ENCODE results near the gene OSBPL5.

The OSBPL5 gene

DNA sequence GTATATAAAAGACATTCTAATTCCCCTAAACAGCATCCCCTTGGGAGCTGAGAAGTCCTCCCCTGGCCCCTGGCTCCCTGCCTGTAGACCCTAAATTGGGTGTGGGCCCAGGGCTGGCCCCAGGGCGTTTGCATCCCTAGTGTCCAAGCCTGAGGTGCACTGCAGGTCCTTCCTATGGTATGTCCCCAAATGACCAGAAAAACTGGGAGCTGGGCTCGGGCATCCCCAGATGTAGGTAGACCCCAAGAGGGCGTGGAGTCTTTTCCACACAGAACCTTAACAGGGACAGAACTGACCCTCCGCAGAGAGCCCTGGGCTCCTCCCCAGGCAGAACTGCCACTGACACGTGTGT lies 782 bp upstream of the OSBPL5 start:
- Histone ChIP-seq H3K14ac (ENCODE audit: low read length) (no peak overlapping the region), H3K9me3 (ENCODE audit: insufficient read depth, low read depth, low read length) (no peaks in the 10 kb centered on the region), H2AFZ (ENCODE audit: insufficient read depth, low read length, poor library complexity) (no peak overlapping the region), H3K36me3 (ENCODE audit: control insufficient read depth in 1 of 2, insufficient read depth in 2 of 2, low read length in 2 of 2) (no peaks in the 10 kb centered on the region), H4K8ac (ENCODE audit: low read depth, low read length) (no peak overlapping the region), H2BK12ac (ENCODE audit: low read length) (no peak overlapping the region), H3K23ac (ENCODE audit: low read length) (no peak overlapping the region), H2BK120ac (ENCODE audit: insufficient read depth, low read length, poor library complexity) (no peak overlapping the region), H3K79me2 (ENCODE audit: control insufficient read depth, insufficient read depth, low read length, poor library complexity) (peaks cover 19% of the 10 kb centered on the region), H3K4me1 (ENCODE audit: control insufficient read depth in 1 of 2, insufficient read depth in 2 of 2, low read length in 2 of 2) (peaks cover 36 to 37% of the 10 kb centered on the region in 2 experiments), H3K27ac (ENCODE audit: low read depth, low read length) (no peak overlapping the region), H3K9ac (ENCODE audit: low read length) (no peak overlapping the region), H4K12ac (ENCODE audit: low read depth, low read length) (no peak overlapping the region), H4K91ac (ENCODE audit: low read depth, low read length) (no peak overlapping the region), H3K79me1 (ENCODE audit: low read length) (peaks cover 15% of the 10 kb centered on the region), H2AK5ac (ENCODE audit: low read length) (no peak overlapping the region), H3K4ac (ENCODE audit: low read depth, low read length) (no peak overlapping the region), H3K27me3 (ENCODE audit: insufficient read depth, low read length) (no peaks in the 10 kb centered on the region), H3K4me3 (ENCODE audit: low read depth, low read length) (no peak overlapping the region), H3K18ac (ENCODE audit: low read length) (no peak overlapping the region), H3K4me2 (ENCODE audit: low read length) (no peak overlapping the region), H2BK5ac (ENCODE audit: low read depth, low read length, poor library complexity) (no peak overlapping the region)
- no CpG with 5 or more reads among the region's 5 CpGs for WGBS (ENCODE audit: extremely low coverage, insufficient coverage, insufficient read length)
- DNase-seq, result no peak

DNA sequence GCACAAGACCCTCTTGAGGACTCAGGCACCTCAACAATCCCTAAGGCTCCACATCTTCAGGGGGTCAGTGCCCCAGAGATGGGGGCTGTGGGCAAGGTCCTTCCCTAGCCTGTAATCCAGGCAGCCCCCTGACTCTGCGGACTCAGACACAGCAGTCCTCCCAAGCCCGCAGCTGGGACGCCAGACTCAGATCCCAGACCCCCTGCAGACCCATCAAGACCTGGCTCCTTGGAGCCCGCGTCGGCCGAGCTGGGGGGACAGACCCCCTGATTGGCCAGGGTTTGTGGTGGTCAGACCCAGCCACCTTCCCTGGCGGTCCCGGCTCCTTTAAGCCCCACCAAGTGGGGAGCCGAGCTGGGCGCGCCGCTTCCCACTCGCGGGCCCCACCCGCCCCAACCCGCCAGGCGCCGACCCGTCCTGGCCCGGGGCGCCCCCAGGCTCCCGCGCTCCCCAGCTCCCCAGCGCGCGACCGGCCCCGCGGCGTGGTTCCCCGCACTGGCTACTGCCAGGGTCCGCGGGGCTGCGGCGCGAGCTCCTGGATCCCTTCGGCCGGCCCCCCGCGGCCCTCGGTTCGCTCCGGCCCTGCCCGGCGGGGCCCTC lies 458 bp downstream of the OSBPL5 start:
- Histone ChIP-seq H3K27ac (ENCODE audit: low read depth, low read length) (peak overlapping the region; percentile 9), H4K91ac (ENCODE audit: low read depth, low read length) (peak overlapping the region; percentile 74)
- no CpG with 5 or more reads among the region's 46 CpGs for WGBS (ENCODE audit: extremely low coverage, insufficient coverage, insufficient read length)

DNA sequence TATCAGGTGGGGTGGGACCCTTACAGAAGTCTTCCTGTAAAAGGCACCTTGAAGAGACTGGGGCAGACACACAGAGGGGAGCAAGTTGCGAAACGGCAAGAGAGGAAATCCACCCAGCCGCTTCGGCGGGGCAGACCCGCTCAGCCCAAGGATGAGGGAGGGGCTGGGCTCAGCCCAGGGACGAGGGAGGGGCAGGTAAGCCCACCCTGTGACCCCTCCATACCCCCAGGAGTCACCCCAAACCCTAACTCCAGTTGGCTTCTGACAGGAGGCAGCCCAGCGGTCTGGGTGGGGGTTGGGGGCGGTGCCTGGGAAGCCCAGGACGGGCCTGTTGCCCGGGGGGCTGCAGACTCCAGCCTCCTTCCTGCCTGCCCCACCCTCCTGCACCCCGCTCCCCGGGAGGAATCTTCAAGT lies 965 bp downstream of the OSBPL5 start:
- no CpG with 5 or more reads among the region's 13 CpGs for WGBS (ENCODE audit: extremely low coverage, insufficient coverage, insufficient read length)
- no peaks in the 10 kb centered on the region for H3K27me3 ChIP-seq (ENCODE audit: insufficient read depth, low read length)
- H3K18ac ChIP-seq (ENCODE audit: low read length), result peak overlapping the region; percentile 66
- H3K27ac ChIP-seq (ENCODE audit: low read depth, low read length), result peak overlapping the region; percentile 1
- no peak for DNase-seq
- H3K4ac ChIP-seq (ENCODE audit: low read depth, low read length), result peak overlapping the region; percentile 50
- peak overlapping the region; percentile 64 for H2BK5ac ChIP-seq (ENCODE audit: low read depth, low read length, poor library complexity)
- H2AFZ ChIP-seq (ENCODE audit: insufficient read depth, low read length, poor library complexity), result no peak overlapping the region
- H3K9ac ChIP-seq (ENCODE audit: low read length), result peak overlapping the region; percentile 53
- peak overlapping the region; percentile 16 for H4K8ac ChIP-seq (ENCODE audit: low read depth, low read length)
- H3K23ac ChIP-seq (ENCODE audit: low read length), result no peak overlapping the region
- peak overlapping the region; percentile 74 for H4K91ac ChIP-seq (ENCODE audit: low read depth, low read length)
- H3K4me1 ChIP-seq (ENCODE audit: control insufficient read depth in 1 of 2, insufficient read depth in 2 of 2, low read length in 2 of 2), result peaks cover 34 to 41% of the 10 kb centered on the region in 2 experiments
- H2BK120ac ChIP-seq (ENCODE audit: insufficient read depth, low read length, poor library complexity), result peak overlapping the region; percentile 29
- no peak overlapping the region for H4K12ac ChIP-seq (ENCODE audit: low read depth, low read length)
- peak overlapping the region; percentile 70 for H3K4me2 ChIP-seq (ENCODE audit: low read length)
- peaks cover 20% of the 10 kb centered on the region for H3K79me2 ChIP-seq (ENCODE audit: control insufficient read depth, insufficient read depth, low read length, poor library complexity)
- peak overlapping the region; percentile 39 for H2BK12ac ChIP-seq (ENCODE audit: low read length)
- H3K36me3 ChIP-seq (ENCODE audit: control insufficient read depth in 1 of 2, insufficient read depth in 2 of 2, low read length in 2 of 2), result peaks cover 0 to 3% of the 10 kb centered on the region in 2 experiments
- no peaks in the 10 kb centered on the region for H3K9me3 ChIP-seq (ENCODE audit: insufficient read depth, low read depth, low read length)
- H3K4me3 ChIP-seq (ENCODE audit: low read depth, low read length), result peak overlapping the region; percentile 77
- no peak overlapping the region for H2AK5ac ChIP-seq (ENCODE audit: low read length)
- H3K14ac ChIP-seq (ENCODE audit: low read length), result peak overlapping the region; percentile 62
- peaks cover 13% of the 10 kb centered on the region for H3K79me1 ChIP-seq (ENCODE audit: low read length)

More for the DNA sequence above, 458 bp downstream of the OSBPL5 start:
- peak overlapping the region; percentile 62 for H3K14ac ChIP-seq (ENCODE audit: low read length)
- peak overlapping the region; percentile 50 for H3K4ac ChIP-seq (ENCODE audit: low read depth, low read length)
- H3K36me3 ChIP-seq (ENCODE audit: control insufficient read depth in 1 of 2, insufficient read depth in 2 of 2, low read length in 2 of 2), result peaks cover 0 to 2% of the 10 kb centered on the region in 2 experiments
- H2BK120ac ChIP-seq (ENCODE audit: insufficient read depth, low read length, poor library complexity), result peak overlapping the region; percentile 29
- H3K4me1 ChIP-seq (ENCODE audit: control insufficient read depth in 1 of 2, insufficient read depth in 2 of 2, low read length in 2 of 2), result peaks cover 39 to 45% of the 10 kb centered on the region in 2 experiments
- H3K9ac ChIP-seq (ENCODE audit: low read length), result peak overlapping the region; percentile 53
- H2AK5ac ChIP-seq (ENCODE audit: low read length), result peak overlapping the region; percentile 22
- H2AFZ ChIP-seq (ENCODE audit: insufficient read depth, low read length, poor library complexity), result peak overlapping the region; percentile 14
- peak overlapping the region; percentile 66 for H3K18ac ChIP-seq (ENCODE audit: low read length)
- no peak overlapping the region for H3K23ac ChIP-seq (ENCODE audit: low read length)
- H3K4me2 ChIP-seq (ENCODE audit: low read length), result peak overlapping the region; percentile 70
- H2BK12ac ChIP-seq (ENCODE audit: low read length), result peak overlapping the region; percentile 39
- H3K4me3 ChIP-seq (ENCODE audit: low read depth, low read length), result peak overlapping the region; percentile 77
- DNase-seq, result no peak
- no peaks in the 10 kb centered on the region for H3K27me3 ChIP-seq (ENCODE audit: insufficient read depth, low read length)
- peaks cover 15% of the 10 kb centered on the region for H3K79me1 ChIP-seq (ENCODE audit: low read length)
- no peak overlapping the region for H4K12ac ChIP-seq (ENCODE audit: low read depth, low read length)
- peaks cover 19% of the 10 kb centered on the region for H3K79me2 ChIP-seq (ENCODE audit: control insufficient read depth, insufficient read depth, low read length, poor library complexity)
- H2BK5ac ChIP-seq (ENCODE audit: low read depth, low read length, poor library complexity), result peak overlapping the region; percentile 48
- H3K9me3 ChIP-seq (ENCODE audit: insufficient read depth, low read depth, low read length), result no peaks in the 10 kb centered on the region
- H4K8ac ChIP-seq (ENCODE audit: low read depth, low read length), result peak overlapping the region; percentile 38

DNA sequence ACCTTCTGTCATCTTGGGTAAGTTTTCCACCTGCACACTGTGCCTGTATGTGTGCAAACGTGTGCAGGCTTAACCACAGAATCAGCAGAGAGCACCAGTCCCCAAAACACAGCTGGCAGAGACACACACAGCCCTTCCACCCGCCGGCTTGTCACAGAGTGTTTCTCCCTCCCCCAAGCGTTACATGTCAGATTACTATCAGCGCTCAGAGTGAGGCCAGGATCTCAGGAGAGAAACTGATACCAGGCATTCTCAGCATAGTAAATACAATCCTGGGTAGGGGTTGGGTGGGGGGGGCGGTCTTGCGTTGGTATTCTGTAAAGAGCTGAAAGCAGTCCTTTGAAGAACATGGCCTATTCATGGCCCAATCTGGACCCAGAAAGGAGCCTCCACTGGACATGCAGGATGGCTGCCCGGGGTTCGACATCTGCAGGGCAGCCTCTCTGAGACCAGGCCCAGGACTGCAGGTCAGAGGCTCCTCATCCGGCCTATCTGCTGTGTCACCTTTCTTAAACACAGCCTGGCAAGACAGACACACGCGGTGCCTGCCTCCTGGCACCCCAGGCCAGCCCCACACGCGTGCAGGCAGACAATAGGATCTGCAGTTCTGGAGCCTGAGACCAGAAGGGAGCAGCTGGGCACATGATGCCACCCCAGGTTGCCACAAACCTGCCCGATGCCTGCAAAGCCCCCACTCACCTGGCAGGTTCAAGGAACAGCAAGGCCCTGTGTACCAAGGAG lies 1.7 kb downstream of the OSBPL5 start:
- Histone ChIP-seq H3K27ac (ENCODE audit: low read depth, low read length) (peak overlapping the region; percentile 1), H3K36me3 (ENCODE audit: control insufficient read depth in 1 of 2, insufficient read depth in 2 of 2, low read length in 2 of 2) (peaks cover 0 to 3% of the 10 kb centered on the region in 2 experiments), H3K79me2 (ENCODE audit: control insufficient read depth, insufficient read depth, low read length, poor library complexity) (peaks cover 20% of the 10 kb centered on the region), H2BK120ac (ENCODE audit: insufficient read depth, low read length, poor library complexity) (no peak overlapping the region), H2AFZ (ENCODE audit: insufficient read depth, low read length, poor library complexity) (no peak overlapping the region), H2AK5ac (ENCODE audit: low read length) (no peak overlapping the region), H4K12ac (ENCODE audit: low read depth, low read length) (no peak overlapping the region), H3K4ac (ENCODE audit: low read depth, low read length) (peak overlapping the region; percentile 33), H3K9ac (ENCODE audit: low read length) (peak overlapping the region; percentile 1), H3K9me3 (ENCODE audit: insufficient read depth, low read depth, low read length) (no peaks in the 10 kb centered on the region), H3K79me1 (ENCODE audit: low read length) (peaks cover 13% of the 10 kb centered on the region), H4K8ac (ENCODE audit: low read depth, low read length) (peak overlapping the region; percentile 31), H3K14ac (ENCODE audit: low read length) (peak overlapping the region; percentile 4), H3K4me3 (ENCODE audit: low read depth, low read length) (peak overlapping the region; percentile 77), H4K91ac (ENCODE audit: low read depth, low read length) (peak overlapping the region; percentile 74), H2BK12ac (ENCODE audit: low read length) (peak overlapping the region; percentile 84), H2BK5ac (ENCODE audit: low read depth, low read length, poor library complexity) (peak overlapping the region; percentile 64), H3K4me1 (ENCODE audit: control insufficient read depth in 1 of 2, insufficient read depth in 2 of 2, low read length in 2 of 2) (peaks cover 32 to 38% of the 10 kb centered on the region in 2 experiments), H3K18ac (ENCODE audit: low read length) (peak overlapping the region; percentile 66), H3K23ac (ENCODE audit: low read length) (no peak overlapping the region), H3K4me2 (ENCODE audit: low read length) (peak overlapping the region; percentile 70), H3K27me3 (ENCODE audit: insufficient read depth, low read length) (no peaks in the 10 kb centered on the region)
- no CpG with 5 or more reads among the region's 15 CpGs for WGBS (ENCODE audit: extremely low coverage, insufficient coverage, insufficient read length)
- peak; percentile 58 to 65 for DNase-seq
